GM12873 (cell line): ENCODE measurements around the gene SHROOM3.

Experiments
- TF ChIP-seq, protein P1 (sequence below): IDR thresholded peaks from 2 replicates; pipeline ENCODE4 v1.5.1; 2012; ENCODE audit warnings: low read depth, mild to moderate bottlenecking, moderate library complexity, low read length, control low read depth; ENCODE audit not compliant: insufficient read depth; ENCODE audit errors: missing control alignments

SHROOM3 gene

GRCh38 chr4:76716020-76716419 is 281.0 kb downstream of the SHROOM3 start:
- TF ChIP-seq, protein P1, sequence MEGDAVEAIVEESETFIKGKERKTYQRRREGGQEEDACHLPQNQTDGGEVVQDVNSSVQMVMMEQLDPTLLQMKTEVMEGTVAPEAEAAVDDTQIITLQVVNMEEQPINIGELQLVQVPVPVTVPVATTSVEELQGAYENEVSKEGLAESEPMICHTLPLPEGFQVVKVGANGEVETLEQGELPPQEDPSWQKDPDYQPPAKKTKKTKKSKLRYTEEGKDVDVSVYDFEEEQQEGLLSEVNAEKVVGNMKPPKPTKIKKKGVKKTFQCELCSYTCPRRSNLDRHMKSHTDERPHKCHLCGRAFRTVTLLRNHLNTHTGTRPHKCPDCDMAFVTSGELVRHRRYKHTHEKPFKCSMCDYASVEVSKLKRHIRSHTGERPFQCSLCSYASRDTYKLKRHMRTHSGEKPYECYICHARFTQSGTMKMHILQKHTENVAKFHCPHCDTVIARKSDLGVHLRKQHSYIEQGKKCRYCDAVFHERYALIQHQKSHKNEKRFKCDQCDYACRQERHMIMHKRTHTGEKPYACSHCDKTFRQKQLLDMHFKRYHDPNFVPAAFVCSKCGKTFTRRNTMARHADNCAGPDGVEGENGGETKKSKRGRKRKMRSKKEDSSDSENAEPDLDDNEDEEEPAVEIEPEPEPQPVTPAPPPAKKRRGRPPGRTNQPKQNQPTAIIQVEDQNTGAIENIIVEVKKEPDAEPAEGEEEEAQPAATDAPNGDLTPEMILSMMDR = no peak

DNA sequence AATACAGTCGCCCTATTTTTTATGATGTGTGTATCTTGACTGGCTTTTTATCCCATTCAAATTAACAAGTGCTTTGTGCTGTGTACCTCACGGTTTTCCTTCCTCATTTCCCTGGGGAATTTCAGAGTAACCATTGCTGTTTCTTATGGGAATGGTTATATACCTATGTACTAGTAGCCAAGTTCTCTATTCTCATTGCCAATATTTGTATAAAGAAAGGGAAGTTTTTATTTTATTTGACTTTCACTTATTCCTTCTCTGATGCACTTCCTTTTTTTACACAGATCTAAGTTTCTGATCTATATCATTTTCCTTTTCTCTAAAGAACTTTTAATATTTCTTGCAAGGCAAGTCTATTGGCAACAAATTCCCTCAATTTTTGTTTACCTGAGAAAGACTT is 281.6 kb downstream of the SHROOM3 start:
- TF ChIP-seq, protein P1 = no peak

DNA sequence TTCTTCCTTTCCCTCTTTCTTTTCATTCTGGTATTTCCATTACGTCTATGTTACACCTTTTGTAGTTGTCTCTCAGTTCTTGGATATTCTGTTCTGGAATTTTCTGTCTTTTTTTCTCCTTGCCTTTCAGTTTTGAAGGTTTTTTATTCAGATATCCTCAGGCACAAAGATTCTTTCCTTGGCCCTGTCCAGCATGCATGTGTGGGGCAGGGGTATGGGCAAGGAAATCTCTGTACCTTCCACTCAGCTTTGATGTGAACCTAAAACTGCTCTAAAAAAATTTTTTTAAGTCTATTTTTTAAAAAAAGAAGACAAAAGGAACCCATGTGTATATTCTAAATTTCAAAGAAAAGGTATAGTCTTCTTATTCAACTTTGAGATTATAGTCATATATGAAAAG is 282.4 kb downstream of the SHROOM3 start:
- TF ChIP-seq, protein P1 = no peak

DNA sequence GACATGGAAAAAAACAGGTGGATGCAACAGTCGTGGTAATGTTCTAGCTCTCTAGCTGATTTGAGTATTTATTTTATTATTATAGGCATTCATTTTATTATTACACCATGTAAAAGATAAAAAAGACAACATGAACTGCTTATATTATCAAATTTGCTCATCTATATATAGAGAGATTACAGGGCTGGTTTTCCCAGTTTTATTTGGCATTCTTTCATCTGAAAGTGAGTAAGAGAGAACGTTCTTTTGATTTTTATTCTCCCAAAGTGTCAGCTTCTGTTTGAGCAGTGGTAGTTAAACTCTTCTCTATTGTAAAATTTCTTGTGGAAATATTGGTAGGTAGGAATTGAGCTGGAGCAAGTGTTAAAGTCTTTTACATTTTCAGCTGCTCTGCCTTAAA is 283.0 kb downstream of the SHROOM3 start:
- TF ChIP-seq, protein P1 = no peak

GRCh38 chr4:76718831-76719230 is 283.8 kb downstream of the SHROOM3 start:
- TF ChIP-seq, protein P1 = no peak

DNA sequence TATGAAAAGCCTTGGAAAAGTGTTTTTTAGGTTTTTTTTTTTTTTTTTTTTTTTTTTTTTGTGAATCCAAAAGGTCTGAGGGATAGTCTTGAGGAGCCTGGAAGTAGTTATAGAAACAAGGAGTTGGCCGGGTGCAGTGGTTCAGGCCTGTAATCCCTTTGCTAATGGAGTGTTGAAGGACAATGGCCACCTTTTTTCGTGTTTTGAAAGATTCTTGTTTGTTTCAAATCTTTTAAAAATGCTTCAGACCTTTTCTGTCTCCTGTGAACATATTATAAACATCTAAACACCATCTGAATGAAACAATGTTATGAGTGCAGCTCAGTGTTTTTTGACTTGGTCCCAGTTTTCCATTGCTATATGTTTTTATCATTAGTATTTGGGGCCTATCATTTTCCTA is 285.1 kb downstream of the SHROOM3 start:
- TF ChIP-seq, protein P1 = no peak

DNA sequence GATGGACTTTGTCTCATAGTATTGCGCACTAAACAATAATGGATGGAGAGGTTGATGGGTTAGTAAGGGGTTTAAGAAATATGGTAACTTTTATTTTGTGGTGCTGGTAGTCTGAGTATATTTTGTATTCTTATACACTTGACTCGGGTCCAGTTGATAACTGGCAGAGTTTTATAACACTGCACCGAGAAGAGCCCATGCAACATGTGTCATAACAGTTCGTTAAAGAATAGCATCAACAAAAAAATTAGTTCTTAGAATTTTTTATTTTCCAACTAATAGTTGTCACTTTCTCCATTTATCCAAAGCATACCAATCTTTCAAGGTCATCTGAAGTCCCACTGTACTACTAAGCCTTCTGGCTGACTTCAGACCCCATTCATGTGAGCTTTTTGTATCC is 287.8 kb downstream of the SHROOM3 start:
- TF ChIP-seq, protein P1 = no peak

GRCh38 chr4:76723373-76723772 is 288.3 kb downstream of the SHROOM3 start:
- TF ChIP-seq, protein P1 = no peak
